HK-2 (cell line): ENCODE results near the gene TNC.

ENCODE experiments used
- DNase-seq: peaks from one replicate; pipeline ENCODE4 v3.0.0-alpha.2; 2018; ENCODE audit not compliant: unreplicated experiment

Gene TNC

GRCh38 chr9:115010874-115011273 lies 107.1 kb downstream of the TNC start:
- DNase-seq = no peak

DNA sequence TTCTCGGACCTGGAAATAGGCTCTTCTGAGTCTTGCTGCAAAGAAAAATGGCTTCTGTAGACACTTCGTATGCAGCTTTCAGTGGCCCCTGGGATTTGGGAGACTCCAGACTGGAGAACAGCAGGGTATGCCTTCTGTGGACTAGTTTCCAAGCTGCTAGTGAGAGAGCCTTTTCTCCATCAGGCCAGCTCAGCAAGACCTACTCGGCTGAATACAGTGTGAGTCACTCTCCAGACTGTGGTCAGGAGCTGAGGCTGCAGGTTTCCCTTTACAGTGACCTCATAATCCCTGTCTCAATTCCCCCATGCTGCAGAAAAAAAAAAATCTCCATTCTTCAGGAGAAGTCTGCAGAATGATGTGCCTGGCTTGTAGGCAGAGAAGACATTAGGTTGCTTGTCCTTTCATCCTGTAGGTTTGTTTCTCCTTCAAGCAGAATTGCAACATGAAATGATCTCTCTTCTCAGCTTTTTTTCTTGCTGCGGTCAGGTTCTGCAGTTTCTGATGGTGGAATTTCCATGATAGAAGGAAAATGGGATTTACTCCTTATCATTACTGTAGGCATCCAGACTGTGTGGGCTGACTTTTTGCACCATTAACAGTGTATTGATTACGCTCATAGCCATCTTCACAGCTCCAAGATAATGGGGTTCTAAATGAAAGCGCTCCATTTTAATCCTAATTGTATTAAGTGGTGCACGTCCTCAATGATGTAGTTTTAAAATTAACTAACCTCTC lies 109.3 kb downstream of the TNC start:
- peak; percentile 48 for DNase-seq

DNA sequence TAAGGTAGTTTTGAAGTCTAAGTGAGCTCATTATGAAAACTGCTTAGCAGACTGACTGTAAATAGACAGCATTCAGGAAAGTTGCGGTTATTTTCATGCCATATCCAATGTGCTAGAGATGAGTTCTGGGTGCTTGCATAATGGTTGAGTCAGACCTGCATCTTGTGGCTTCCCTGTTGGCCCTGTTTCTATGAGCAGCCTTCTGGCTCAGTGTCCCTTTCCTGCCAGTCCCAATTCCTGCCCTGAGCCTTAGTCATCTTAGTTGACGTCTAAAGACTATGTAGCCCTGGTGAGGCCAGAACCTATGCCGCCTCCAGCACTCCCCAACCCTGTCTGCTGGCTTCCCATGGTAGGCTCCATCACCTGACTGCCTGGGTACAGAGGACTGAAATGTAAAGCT lies 111.3 kb downstream of the TNC start:
- no peak for DNase-seq

DNA sequence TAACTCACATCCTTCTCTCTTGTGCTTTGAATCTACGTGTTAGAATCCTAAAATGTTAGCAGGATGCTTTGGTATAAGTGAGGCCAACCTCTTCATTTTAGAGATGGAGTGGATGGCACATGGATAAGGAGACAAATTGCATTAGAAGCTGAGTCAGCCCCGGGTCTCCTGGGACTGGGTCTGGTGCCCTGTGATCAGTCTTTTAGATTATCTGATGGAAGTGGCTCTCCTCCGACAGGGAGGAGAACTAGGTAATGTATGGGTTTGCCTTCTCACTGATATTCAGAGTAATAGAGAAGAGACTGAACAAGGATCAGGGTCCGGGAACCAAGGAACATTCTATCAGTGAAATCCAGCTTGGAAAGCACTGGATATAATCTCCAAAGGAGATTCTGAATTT lies 112.6 kb downstream of the TNC start:
- no peak for DNase-seq

DNA sequence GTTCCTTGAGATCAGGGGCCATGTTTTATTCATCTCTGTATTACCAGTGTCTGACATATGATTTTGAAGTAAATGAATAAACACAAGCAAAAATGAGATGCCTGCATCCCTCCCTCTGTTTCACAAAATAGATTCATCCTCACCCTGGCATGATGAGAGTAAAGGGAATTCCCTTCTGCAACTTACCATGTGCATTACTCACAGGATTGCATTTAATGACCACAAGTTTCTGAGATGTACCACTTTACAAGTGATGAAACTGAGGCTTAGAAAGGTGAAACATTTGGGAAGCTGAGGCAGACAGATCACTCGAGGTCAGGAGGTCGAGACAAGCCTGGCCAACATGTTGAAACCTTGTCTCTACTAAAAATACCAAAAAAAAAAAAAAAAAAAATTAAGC lies 113.4 kb downstream of the TNC start:
- DNase-seq = no peak

DNA sequence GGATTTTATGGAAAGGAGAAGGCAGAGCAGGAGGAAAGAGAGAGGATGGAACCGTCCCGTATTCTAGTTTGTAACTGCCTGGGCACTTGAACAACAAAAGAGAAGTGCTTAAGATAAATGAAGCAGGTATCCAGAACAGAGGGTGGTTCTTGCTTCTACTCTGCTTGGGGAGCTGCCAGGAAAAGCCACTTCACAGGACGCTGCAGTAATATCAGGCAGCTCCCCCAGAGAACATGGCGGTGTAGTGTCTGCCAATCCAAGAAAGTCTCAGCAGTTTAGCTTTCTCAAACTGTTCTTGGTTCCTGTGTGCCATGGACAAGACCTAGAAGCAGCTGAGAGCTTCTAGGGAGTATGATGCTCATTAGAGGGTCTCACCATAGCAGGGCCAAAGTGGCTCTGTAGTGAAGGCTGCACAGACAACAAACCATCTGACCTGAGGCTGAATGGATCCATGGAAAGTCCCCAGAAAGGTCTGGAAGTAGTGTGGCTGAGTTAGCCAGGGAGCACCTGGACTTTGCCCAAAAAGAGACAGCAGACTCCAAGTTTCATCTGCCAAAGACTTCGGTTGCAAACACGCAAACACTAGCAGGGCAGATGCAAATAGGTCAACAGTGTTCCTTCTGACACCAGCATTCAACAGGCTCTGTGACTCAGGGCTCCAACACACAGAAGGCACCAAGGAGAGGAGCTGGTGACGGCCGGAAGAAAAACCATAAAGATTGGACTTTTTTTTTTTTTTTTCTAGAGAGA lies 115.4 kb downstream of the TNC start:
- no peak for DNase-seq

- DNase-seq = no peak
Measured at GRCh38 chr9:115000217-115000639, 117.7 kb downstream of the TNC start.

DNA sequence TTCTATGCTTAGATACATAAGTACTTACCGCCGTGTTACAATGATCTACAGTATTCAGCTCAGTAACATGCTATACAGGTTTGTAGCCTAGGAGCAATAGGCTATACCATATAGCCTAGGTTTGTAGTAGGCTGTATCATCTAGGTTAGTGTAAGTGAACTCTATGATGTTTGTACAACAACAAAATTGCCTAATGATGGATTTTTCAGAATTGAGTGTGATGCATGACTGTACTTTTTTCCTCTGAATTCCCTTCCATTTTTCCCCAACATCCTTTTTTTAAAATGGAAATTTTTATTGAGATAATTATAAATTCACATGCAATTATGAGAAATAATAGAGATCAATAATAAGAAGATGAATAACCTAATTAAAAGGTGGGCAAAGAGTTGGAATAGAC lies 119.6 kb downstream of the TNC start:
- no peak for DNase-seq

DNA sequence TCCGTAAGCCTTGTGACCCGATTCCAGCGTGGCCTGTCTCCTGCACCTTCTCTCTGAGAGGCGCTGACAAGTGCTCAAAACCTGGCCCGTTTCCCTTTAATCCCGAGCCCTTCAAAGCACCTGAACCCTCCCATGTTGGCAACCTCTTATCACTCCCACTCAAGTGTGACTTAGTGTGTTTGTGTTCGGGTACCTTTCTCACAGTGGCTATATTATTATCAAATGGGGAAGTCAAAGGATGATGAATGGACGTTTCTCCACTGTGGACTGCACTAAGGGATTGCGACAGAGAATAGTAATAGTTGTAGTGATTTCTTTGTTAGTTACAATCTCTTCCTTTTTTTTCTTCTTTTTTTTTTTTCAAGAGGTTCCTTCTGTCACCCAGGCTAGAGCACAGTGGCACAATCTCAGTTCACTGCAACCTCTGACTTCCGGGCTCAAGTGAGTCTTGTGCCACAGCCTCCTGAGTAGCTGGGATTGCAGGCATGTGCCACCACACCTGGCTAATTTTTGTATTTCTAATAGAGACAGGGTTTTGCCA lies 122.2 kb downstream of the TNC start:
- no peak for DNase-seq

- no peak for DNase-seq
Measured at GRCh38 chr9:114994768-114995167, 123.2 kb downstream of the TNC start.

- no peak for DNase-seq
Measured at GRCh38 chr9:114991861-114992260, 126.1 kb downstream of the TNC start.

DNA sequence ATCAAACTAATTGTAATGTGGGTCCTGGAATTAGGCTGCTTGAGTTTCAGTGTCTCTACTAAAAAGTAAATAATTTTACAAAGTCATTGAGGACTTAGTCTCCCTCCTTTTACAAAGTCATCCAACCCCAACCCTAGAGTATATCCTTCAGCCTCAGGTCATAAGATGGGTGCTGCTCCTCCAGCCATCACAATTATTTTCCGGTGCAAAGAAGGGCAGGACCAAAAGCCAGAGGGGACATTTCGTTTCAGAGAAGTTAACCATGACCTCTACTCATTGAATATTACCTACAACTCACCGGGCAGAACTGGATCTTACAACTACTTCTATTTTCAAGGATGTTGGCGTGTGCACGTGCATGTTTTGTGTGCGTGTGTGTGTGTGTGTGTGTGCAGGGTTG lies 127.1 kb downstream of the TNC start:
- DNase-seq = no peak

DNA sequence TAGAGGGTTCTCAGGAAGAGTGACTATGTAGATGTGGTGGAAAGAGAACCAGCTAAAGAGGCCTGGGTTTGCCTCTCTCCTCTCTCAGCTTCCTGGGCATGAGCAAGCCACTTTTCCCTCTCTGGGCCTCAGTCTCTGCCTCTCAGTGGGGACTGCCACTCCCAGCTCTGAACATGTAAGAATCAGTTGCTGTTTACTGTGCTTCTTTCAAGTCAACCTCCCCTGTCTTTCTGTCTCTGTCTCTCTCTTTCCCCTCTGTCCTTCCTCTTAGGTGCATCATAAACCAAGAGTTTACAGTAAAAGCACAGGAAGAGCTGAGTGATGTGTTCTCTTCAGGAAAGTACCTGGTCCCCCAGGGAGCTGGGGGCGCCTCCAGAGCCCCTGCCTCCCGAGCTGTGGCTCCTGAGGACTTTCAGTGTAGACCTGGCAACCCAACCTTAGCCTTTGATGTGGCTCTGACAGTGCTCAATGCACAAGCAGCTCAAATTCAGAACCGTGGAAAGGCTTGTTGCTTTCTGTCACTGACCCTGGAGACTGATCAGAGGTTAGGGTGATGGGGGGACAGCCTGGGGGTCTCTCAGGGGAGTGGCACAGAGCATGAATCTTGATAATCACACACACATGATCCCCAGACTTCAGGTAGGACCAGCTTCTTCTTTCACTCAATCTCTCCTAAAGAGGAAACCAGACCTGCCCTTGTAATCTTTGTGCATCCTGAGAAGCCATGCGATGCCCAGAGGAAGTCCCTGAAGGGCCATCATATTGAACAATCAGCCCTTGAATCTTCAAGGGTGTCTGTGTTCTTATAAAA lies 128.2 kb downstream of the TNC start:
- no peak for DNase-seq

DNA sequence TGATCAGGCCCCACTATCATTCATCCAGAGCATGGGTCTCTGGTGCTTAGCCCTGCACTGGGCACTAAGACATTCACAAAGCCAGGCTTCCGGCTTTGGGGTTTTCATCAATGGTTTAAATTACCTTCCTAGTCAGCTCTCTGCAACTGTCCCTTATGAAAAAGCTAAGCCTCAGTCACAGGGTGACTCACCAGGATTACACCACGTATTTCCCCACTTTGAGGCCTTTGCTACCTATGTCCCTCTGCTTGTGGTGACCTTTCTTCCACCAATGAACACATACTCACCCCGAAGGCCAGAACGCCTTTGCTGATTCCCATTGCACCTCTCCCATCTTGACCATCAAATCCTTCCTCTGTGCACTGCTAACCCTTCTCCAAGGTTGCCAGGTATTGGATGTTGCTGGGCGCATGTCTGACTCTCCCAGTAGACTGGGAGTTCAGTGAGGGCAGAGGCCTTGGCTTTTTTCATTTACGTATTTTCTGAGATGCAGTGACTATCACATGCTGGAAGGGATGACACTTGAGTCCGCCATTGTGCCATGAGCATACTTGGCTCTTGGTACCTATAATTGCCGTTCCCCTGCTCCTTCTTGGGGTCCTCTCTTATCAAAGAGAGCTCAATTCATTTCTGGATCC lies 128.9 kb downstream of the TNC start:
- no peak for DNase-seq

- no peak for DNase-seq
Measured at GRCh38 chr9:114987116-114987515, 130.8 kb downstream of the TNC start.

GRCh38 chr9:114985959-114986501 lies 131.9 kb downstream of the TNC start:
- no peak for DNase-seq

GRCh38 chr9:114981063-114981462 lies 136.9 kb downstream of the TNC start:
- DNase-seq = no peak

DNA sequence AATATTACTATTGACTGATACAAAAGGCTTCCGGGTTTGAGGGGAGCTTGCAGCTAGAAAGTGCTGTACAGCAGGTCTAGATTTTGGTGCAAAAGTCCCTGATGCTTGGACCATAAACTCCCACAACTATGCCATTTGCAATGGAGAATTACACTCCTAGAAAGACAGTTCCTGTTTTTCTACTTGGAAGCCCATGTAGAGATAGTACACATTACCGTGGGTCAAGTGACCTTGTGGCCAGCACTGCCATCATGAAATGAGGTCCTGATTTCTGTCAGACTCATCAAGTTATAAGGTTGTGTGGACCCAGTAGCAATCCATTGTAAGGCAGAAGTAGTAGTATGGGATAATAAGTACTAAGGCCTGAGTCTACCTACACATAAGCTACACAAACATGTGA lies 144.7 kb downstream of the TNC start:
- no peak for DNase-seq

- no peak for DNase-seq
Measured at GRCh38 chr9:114972510-114973136, 145.3 kb downstream of the TNC start.
